K562 (cell line): ENCODE results near the gene RABIF. TPM values are rescaled to one million over a fixed set of nuclear protein-coding genes. Genes with fewer than 3 reads are reported as not detected.

Experiments used
- ADNP ChIP-seq: fragments of 200-800 bp; sonication (Bioruptor generic); IDR thresholded peaks from 2 replicates; pipeline ENCODE4 v1.6.1; 2016; ENCODE audit warnings: missing genetic modification characterization, missing compliant biosample characterization
- FUS ChIP-seq: fragments of 200-400 bp; formaldehyde crosslinking; optimal IDR thresholded peaks from 2 replicates; pipeline ENCODE3; 2017; ENCODE audit warnings: low read depth, low read length
- KDM5B ChIP-seq: fragments of 200-600 bp; sonication (generic); IDR thresholded peaks from 2 replicates; pipeline ENCODE4 v1.6.1; 2012; ENCODE audit warnings: low read depth, mild to moderate bottlenecking, moderate library complexity, low read length, control low read depth, inconsistent platforms; ENCODE audit not compliant: insufficient replicate concordance
- MEF2D ChIP-seq: conservative IDR thresholded peaks from 2 replicates; pipeline ENCODE4 v1.6.1; 2016; ENCODE audit warnings: low read depth, missing genetic modification characterization, missing compliant biosample characterization
- NONO ChIP-seq, 2 experiments: fragments of 200-400 bp in 1 of 2; fragments of 450-650 bp in 1 of 2; formaldehyde crosslinking in 1 of 2; IDR thresholded peaks; 2 replicates each; pipeline ENCODE4 v1.6.1; 2017; ENCODE audit warnings: low read depth in 2 of 2, mild to moderate bottlenecking in 2 of 2, moderate library complexity in 2 of 2, low read length in 1 of 2
- SREBF1 ChIP-seq: fragments of 150-350 bp; IDR thresholded peaks from 2 replicates; pipeline ENCODE4 v1.6.1; 2014; ENCODE audit warnings: antibody characterized with exemption, low read depth, low read length, borderline replicate concordance
- TAF7 ChIP-seq: fragments of 450-650 bp; IDR thresholded peaks from 2 replicates; pipeline ENCODE4 v1.6.1; 2016; ENCODE audit warnings: missing genetic modification characterization, missing compliant biosample characterization
- ZKSCAN8 ChIP-seq: fragments of 200-800 bp; sonication (Bioruptor generic); IDR thresholded peaks from 2 replicates; pipeline ENCODE4 v1.6.1; 2016; ENCODE audit warnings: missing genetic modification characterization, missing compliant biosample characterization
- polyA plus RNA-seq, 8 experiments: library from polyadenylated mRNA; depleted of rRNA in 4 of 8; stranded (reverse) in 5 of 8; unstranded in 3 of 8; fragments of >200 nt; fragmentation: Nextera tagmentation in 2 of 8; fragmentation: Illumina TruSeq in 1 of 8; extraction: Ambion mirVana in 2 of 8; extraction: Trizol in 1 of 8; gene quantifications; 2 replicates each; pipeline versions ENCODE4 v1.2.1 to v1.2.3, GENCODE V29; 2011 to 2014; ENCODE audit warnings: inconsistent platforms in 1 of 8, missing spikeins in 1 of 8
- total RNA-seq, 7 experiments: library from RNA; depleted of rRNA in 6 of 7; stranded (reverse); fragments of >200 nt in 6 of 7; fragmentation: Illumina TruSeq in 2 of 7; extraction: Trizol in 2 of 7; gene quantifications; 2 replicates each; pipeline versions ENCODE4 v1.2.1 to v1.2.3, GENCODE V29; 2011 to 2021; ENCODE audit warnings: low replicate concordance in 1 of 7
- TF ChIP-seq, protein P1 (sequence below): sonication (generic); formaldehyde crosslinking; IDR thresholded peaks from 2 replicates; pipeline ENCODE4 v1.8.0; 2023; ENCODE audit warnings: missing genetic modification reagents, mild to moderate bottlenecking, borderline replicate concordance
- TF ChIP-seq, protein P2 (sequence below): sonication (generic); formaldehyde crosslinking; IDR thresholded peaks from 2 replicates; pipeline ENCODE4 v1.9.0; 2022; ENCODE audit warnings: mild to moderate bottlenecking, missing genetic modification reagents
- TF ChIP-seq, protein P3 (sequence below): conservative IDR thresholded peaks from 2 replicates; pipeline ENCODE4 v1.6.1; 2011; ENCODE audit warnings: low read depth, mild to moderate bottlenecking, low read length; ENCODE audit not compliant: control insufficient read depth
- TF ChIP-seq, protein P4 (sequence below): IDR thresholded peaks from 2 replicates; pipeline ENCODE4 v1.6.1; 2014; ENCODE audit warnings: antibody characterized with exemption
- TF ChIP-seq, protein P5 (sequence below): fragments of 450-650 bp; IDR thresholded peaks from 2 replicates; pipeline ENCODE4 v1.6.1; 2018; ENCODE audit not compliant: partially characterized antibody

The RABIF gene
- total and polyA plus RNA-seq, 9 of the 15 experiments (the other 6 are each of a cell fraction or from before 2014, with no cell fraction given) = 7.4 to 20.1 (median 11.0) TPM

DNA sequence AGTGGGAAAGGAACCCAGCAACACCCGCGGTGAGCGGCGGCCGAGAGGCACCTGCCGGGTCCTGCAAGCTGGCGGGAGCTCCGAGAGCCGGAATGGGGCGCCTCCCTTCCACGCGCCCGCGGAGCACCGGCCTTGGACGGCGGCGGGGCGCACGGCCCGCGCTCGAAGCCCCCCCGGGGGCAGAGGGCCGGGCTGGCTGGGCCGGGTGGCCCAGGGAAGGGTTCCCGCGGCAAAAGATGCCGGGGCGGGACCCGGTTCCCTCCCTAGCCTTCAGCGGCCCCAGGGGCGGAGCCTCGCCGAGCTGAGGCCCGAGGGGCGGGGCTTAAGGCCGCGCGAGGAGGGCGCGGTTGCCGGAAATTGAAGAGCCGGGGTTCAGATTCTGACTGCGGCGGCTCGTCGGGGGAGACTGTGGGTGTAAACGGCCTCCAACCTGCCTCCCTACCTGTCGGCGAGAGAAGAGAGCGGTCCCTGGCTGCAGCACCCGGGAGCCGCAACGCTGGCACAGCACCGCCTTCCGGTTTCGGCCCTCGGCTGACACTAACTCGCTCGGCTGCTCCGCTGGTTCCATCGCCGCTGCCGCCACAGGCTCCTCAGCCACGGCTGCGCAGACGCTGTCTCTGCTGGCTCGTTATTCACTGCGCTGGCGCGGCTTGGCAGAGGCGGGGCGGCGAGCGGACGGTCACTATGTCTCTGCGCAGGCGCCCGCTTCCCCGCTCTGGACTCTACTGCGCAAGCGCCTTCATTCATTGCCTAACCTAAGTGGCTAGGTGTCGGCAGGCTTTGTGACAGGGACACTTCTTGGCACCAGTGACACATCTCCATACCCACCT is at the start of gene RABIF (continued):
- TF ChIP-seq, protein P1, sequence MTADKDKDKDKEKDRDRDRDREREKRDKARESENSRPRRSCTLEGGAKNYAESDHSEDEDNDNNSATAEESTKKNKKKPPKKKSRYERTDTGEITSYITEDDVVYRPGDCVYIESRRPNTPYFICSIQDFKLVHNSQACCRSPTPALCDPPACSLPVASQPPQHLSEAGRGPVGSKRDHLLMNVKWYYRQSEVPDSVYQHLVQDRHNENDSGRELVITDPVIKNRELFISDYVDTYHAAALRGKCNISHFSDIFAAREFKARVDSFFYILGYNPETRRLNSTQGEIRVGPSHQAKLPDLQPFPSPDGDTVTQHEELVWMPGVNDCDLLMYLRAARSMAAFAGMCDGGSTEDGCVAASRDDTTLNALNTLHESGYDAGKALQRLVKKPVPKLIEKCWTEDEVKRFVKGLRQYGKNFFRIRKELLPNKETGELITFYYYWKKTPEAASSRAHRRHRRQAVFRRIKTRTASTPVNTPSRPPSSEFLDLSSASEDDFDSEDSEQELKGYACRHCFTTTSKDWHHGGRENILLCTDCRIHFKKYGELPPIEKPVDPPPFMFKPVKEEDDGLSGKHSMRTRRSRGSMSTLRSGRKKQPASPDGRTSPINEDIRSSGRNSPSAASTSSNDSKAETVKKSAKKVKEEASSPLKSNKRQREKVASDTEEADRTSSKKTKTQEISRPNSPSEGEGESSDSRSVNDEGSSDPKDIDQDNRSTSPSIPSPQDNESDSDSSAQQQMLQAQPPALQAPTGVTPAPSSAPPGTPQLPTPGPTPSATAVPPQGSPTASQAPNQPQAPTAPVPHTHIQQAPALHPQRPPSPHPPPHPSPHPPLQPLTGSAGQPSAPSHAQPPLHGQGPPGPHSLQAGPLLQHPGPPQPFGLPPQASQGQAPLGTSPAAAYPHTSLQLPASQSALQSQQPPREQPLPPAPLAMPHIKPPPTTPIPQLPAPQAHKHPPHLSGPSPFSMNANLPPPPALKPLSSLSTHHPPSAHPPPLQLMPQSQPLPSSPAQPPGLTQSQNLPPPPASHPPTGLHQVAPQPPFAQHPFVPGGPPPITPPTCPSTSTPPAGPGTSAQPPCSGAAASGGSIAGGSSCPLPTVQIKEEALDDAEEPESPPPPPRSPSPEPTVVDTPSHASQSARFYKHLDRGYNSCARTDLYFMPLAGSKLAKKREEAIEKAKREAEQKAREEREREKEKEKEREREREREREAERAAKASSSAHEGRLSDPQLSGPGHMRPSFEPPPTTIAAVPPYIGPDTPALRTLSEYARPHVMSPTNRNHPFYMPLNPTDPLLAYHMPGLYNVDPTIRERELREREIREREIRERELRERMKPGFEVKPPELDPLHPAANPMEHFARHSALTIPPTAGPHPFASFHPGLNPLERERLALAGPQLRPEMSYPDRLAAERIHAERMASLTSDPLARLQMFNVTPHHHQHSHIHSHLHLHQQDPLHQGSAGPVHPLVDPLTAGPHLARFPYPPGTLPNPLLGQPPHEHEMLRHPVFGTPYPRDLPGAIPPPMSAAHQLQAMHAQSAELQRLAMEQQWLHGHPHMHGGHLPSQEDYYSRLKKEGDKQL (CRISPR knock-in tag) = no peak
- TF ChIP-seq NONO (IDR thresholded peaks at IDR 0.05; ENCODE audit: low read depth in 2 of 2, low read length in 1 of 2) = peak; percentile 64 to 68
- TF ChIP-seq SREBF1 = no peak
- no peak for TF ChIP-seq ADNP (tag)
- TF ChIP-seq ZKSCAN8 (CRISPR knock-in tag) = no peak
- TF ChIP-seq, protein P2, sequence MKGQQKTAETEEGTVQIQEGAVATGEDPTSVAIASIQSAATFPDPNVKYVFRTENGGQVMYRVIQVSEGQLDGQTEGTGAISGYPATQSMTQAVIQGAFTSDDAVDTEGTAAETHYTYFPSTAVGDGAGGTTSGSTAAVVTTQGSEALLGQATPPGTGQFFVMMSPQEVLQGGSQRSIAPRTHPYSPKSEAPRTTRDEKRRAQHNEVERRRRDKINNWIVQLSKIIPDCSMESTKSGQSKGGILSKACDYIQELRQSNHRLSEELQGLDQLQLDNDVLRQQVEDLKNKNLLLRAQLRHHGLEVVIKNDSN (CRISPR knock-in tag) = no peak
- TF ChIP-seq, protein P3, sequence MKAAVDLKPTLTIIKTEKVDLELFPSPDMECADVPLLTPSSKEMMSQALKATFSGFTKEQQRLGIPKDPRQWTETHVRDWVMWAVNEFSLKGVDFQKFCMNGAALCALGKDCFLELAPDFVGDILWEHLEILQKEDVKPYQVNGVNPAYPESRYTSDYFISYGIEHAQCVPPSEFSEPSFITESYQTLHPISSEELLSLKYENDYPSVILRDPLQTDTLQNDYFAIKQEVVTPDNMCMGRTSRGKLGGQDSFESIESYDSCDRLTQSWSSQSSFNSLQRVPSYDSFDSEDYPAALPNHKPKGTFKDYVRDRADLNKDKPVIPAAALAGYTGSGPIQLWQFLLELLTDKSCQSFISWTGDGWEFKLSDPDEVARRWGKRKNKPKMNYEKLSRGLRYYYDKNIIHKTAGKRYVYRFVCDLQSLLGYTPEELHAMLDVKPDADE = 0 out of 2 replicates have a peak, but pooled peaks have one; percentile 13
- TF ChIP-seq TAF7 (tag) = peak; percentile 69
- peak; percentile 93 for TF ChIP-seq KDM5B
- TF ChIP-seq FUS = peak; percentile 72
- no peak for TF ChIP-seq MEF2D (tag)
- TF ChIP-seq, protein P4, sequence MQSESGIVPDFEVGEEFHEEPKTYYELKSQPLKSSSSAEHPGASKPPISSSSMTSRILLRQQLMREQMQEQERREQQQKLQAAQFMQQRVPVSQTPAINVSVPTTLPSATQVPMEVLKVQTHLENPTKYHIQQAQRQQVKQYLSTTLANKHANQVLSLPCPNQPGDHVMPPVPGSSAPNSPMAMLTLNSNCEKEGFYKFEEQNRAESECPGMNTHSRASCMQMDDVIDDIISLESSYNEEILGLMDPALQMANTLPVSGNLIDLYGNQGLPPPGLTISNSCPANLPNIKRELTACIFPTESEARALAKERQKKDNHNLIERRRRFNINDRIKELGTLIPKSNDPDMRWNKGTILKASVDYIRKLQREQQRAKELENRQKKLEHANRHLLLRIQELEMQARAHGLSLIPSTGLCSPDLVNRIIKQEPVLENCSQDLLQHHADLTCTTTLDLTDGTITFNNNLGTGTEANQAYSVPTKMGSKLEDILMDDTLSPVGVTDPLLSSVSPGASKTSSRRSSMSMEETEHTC = no peak
- TF ChIP-seq, protein P5, sequence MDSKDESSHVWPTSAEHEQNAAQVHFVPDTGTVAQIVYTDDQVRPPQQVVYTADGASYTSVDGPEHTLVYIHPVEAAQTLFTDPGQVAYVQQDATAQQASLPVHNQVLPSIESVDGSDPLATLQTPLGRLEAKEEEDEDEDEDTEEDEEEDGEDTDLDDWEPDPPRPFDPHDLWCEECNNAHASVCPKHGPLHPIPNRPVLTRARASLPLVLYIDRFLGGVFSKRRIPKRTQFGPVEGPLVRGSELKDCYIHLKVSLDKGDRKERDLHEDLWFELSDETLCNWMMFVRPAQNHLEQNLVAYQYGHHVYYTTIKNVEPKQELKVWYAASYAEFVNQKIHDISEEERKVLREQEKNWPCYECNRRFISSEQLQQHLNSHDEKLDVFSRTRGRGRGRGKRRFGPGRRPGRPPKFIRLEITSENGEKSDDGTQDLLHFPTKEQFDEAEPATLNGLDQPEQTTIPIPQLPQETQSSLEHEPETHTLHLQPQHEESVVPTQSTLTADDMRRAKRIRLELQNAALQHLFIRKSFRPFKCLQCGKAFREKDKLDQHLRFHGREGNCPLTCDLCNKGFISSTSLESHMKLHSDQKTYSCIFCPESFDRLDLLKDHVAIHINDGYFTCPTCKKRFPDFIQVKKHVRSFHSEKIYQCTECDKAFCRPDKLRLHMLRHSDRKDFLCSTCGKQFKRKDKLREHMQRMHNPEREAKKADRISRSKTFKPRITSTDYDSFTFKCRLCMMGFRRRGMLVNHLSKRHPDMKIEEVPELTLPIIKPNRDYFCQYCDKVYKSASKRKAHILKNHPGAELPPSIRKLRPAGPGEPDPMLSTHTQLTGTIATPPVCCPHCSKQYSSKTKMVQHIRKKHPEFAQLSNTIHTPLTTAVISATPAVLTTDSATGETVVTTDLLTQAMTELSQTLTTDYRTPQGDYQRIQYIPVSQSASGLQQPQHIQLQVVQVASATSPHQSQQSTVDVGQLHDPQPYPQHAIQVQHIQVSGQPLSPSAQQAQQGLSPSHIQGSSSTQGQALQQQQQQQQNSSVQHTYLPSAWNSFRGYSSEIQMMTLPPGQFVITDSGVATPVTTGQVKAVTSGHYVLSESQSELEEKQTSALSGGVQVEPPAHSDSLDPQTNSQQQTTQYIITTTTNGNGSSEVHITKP = no peak
